Measurements from ENCODE around the gene FAH. TPM values are rescaled to one million over a fixed set of nuclear protein-coding genes. Genes with fewer than 3 reads are reported as not detected.

Gene FAH
- total and polyA plus RNA-seq, 2 experiments from 2014 or later: 16.3 to 20.3 TPM

- no peaks in the 10 kb centered on the region for H3K27me3 ChIP-seq (ENCODE audit: insufficient read depth)
- H3K9me2 ChIP-seq (ENCODE audit: insufficient read depth): no peaks in the 10 kb centered on the region
- H3K4me1 ChIP-seq (ENCODE audit: insufficient read depth): no peaks in the 10 kb centered on the region
- no peaks in the 10 kb centered on the region for H3F3A ChIP-seq (replicated peaks; ENCODE audit: low read depth)
- H3K4me2 ChIP-seq: no peak overlapping the region
- no peaks in the 10 kb centered on the region; the same call in 2 of the 3 replicates for H3K9me3 Mint-ChIP-seq
- DNase-seq (ENCODE audit: low spot score) (no peak), ATAC-seq (no peak)
- H3K27ac Mint-ChIP-seq: no peak overlapping the region; the same call in 1 of the 2 replicates
- no peaks in the 10 kb centered on the region; the same call in none of the 2 replicates for H3K36me3 ChIP-seq (ENCODE audit: insufficient read depth)
- H4K20me1 ChIP-seq (replicated peaks; ENCODE audit: insufficient read depth): no peaks in the 10 kb centered on the region
- H3K27me3 Mint-ChIP-seq (ENCODE audit: insufficient read depth, low read depth, poor library complexity): peaks cover 10% of the 10 kb centered on the region
- no peak overlapping the region for H3K4me3 Mint-ChIP-seq
- peaks cover 4% of the 10 kb centered on the region for H3K4me1 Mint-ChIP-seq
- TF ChIP-seq ZNF331 (CRISPR knock-in tag; IDR thresholded peaks at IDR 0.05; ENCODE audit: low read depth) (no peak), JUNB (IDR thresholded peaks at IDR 0.05; ENCODE audit: unreplicated experiment) (no peak), EZH2 (IDR thresholded peaks at IDR 0.05; ENCODE audit: low read depth, unreplicated experiment) (no peak), STAT1 (IDR thresholded peaks at IDR 0.05; ENCODE audit: unreplicated experiment) (no peak), EZH2phosphoT487 (IDR thresholded peaks at IDR 0.05; ENCODE audit: unreplicated experiment) (no peak), REST (IDR thresholded peaks at IDR 0.05; ENCODE audit: unreplicated experiment) (no peak), ZNF114 (CRISPR knock-in tag; IDR thresholded peaks at IDR 0.05) (no peak), NANOG (IDR thresholded peaks at IDR 0.05; ENCODE audit: borderline replicate concordance) (no peak), CTCF (conservative IDR thresholded peaks at IDR 0.05; ENCODE audit: low read depth in 2 of 2) (no peak), CREB1 (CRISPR knock-in tag; IDR thresholded peaks at IDR 0.05; ENCODE audit: low read depth) (no peak)
- TF ChIP-seq, protein P1, sequence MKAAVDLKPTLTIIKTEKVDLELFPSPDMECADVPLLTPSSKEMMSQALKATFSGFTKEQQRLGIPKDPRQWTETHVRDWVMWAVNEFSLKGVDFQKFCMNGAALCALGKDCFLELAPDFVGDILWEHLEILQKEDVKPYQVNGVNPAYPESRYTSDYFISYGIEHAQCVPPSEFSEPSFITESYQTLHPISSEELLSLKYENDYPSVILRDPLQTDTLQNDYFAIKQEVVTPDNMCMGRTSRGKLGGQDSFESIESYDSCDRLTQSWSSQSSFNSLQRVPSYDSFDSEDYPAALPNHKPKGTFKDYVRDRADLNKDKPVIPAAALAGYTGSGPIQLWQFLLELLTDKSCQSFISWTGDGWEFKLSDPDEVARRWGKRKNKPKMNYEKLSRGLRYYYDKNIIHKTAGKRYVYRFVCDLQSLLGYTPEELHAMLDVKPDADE (IDR thresholded peaks at IDR 0.05): no peak
- TF ChIP-seq, protein P2, sequence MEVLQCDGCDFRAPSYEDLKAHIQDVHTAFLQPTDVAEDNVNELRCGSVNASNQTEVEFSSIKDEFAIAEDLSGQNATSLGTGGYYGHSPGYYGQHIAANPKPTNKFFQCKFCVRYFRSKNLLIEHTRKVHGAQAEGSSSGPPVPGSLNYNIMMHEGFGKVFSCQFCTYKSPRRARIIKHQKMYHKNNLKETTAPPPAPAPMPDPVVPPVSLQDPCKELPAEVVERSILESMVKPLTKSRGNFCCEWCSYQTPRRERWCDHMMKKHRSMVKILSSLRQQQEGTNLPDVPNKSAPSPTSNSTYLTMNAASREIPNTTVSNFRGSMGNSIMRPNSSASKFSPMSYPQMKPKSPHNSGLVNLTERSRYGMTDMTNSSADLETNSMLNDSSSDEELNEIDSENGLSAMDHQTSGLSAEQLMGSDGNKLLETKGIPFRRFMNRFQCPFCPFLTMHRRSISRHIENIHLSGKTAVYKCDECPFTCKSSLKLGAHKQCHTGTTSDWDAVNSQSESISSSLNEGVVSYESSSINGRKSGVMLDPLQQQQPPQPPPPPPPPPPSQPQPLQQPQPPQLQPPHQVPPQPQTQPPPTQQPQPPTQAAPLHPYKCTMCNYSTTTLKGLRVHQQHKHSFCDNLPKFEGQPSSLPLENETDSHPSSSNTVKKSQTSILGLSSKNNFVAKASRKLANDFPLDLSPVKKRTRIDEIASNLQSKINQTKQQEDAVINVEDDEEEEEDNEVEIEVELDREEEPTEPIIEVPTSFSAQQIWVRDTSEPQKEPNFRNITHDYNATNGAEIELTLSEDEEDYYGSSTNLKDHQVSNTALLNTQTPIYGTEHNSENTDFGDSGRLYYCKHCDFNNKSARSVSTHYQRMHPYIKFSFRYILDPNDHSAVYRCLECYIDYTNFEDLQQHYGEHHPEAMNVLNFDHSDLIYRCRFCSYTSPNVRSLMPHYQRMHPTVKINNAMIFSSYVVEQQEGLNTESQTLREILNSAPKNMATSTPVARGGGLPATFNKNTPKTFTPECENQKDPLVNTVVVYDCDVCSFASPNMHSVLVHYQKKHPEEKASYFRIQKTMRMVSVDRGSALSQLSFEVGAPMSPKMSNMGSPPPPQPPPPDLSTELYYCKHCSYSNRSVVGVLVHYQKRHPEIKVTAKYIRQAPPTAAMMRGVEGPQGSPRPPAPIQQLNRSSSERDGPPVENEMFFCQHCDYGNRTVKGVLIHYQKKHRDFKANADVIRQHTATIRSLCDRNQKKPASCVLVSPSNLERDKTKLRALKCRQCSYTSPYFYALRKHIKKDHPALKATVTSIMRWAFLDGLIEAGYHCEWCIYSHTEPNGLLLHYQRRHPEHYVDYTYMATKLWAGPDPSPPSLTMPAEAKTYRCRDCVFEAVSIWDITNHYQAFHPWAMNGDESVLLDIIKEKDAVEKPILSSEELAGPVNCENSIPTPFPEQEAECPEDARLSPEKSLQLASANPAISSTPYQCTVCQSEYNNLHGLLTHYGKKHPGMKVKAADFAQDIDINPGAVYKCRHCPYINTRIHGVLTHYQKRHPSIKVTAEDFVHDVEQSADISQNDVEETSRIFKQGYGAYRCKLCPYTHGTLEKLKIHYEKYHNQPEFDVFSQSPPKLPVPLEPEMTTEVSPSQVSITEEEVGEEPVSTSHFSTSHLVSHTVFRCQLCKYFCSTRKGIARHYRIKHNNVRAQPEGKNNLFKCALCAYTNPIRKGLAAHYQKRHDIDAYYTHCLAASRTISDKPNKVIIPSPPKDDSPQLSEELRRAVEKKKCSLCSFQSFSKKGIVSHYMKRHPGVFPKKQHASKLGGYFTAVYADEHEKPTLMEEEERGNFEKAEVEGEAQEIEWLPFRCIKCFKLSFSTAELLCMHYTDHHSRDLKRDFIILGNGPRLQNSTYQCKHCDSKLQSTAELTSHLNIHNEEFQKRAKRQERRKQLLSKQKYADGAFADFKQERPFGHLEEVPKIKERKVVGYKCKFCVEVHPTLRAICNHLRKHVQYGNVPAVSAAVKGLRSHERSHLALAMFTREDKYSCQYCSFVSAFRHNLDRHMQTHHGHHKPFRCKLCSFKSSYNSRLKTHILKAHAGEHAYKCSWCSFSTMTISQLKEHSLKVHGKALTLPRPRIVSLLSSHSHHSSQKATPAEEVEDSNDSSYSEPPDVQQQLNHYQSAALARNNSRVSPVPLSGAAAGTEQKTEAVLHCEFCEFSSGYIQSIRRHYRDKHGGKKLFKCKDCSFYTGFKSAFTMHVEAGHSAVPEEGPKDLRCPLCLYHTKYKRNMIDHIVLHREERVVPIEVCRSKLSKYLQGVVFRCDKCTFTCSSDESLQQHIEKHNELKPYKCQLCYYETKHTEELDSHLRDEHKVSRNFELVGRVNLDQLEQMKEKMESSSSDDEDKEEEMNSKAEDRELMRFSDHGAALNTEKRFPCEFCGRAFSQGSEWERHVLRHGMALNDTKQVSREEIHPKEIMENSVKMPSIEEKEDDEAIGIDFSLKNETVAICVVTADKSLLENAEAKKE (CRISPR knock-in tag; IDR thresholded peaks at IDR 0.05): no peak
- H3K27ac ChIP-seq (ENCODE audit: low read depth): no peak overlapping the region
- no peak overlapping the region for H2AFZ ChIP-seq
- peaks cover 27% of the 10 kb centered on the region for H3K36me3 Mint-ChIP-seq (ENCODE audit: low read depth)
- no peaks in the 10 kb centered on the region; the same call in 1 of the 2 replicates for H3K79me2 ChIP-seq (replicated peaks; ENCODE audit: insufficient read depth)
- H3K4me3 ChIP-seq: no peak overlapping the region
These were observed 7.2 kb downstream of the FAH start for GRCh38 chr15:80159811-80160569.
